Measurements from ENCODE around the gene TCF25. TPM values are rescaled to one million over a fixed set of nuclear protein-coding genes. Genes with fewer than 3 reads are reported as not detected.
"Not testable (repeated sequence)": the region's sequence is repeated elsewhere in the genome, so short reads cannot be mapped to it uniquely, and the experiment has no call there.

Gene TCF25, protein sequence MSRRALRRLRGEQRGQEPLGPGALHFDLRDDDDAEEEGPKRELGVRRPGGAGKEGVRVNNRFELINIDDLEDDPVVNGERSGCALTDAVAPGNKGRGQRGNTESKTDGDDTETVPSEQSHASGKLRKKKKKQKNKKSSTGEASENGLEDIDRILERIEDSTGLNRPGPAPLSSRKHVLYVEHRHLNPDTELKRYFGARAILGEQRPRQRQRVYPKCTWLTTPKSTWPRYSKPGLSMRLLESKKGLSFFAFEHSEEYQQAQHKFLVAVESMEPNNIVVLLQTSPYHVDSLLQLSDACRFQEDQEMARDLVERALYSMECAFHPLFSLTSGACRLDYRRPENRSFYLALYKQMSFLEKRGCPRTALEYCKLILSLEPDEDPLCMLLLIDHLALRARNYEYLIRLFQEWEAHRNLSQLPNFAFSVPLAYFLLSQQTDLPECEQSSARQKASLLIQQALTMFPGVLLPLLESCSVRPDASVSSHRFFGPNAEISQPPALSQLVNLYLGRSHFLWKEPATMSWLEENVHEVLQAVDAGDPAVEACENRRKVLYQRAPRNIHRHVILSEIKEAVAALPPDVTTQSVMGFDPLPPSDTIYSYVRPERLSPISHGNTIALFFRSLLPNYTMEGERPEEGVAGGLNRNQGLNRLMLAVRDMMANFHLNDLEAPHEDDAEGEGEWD
- 100 to 1,000 TPM; 167 to 192 TPM for total RNA-seq

- H3K4me3 Mint-ChIP-seq = peak within 1 kb of the TSS; percentile 85
- H3K27me3 Mint-ChIP-seq = no peaks in the 10 kb centered on the region
- CTCF ChIA-PET = interaction anchor here (0.6 to 5.2 kb wide), 11 partner anchors 9 to 657 kb away, joined by 3 to 38 read pairs (median 4); partner anchors contain the start of genes SPATA2L and TUBB3
- peak; percentile 86 for DNase-seq
- H3K9me3 Mint-ChIP-seq = peaks cover 8% of the 10 kb centered on the region
- H3K36me3 Mint-ChIP-seq (ENCODE audit: low read depth) = peaks cover 35% of the 10 kb centered on the region
- H3K4me1 Mint-ChIP-seq = peaks cover 17% of the 10 kb centered on the region
- H3K27ac Mint-ChIP-seq = peak within 1 kb of the TSS; percentile 98
- POLR2A ChIA-PET = interaction anchor here (0.6 to 3.1 kb wide), 40 partner anchors 9 to 1061 kb away, joined by 3 to 117 read pairs (median 4); partner anchors contain the start of genes CDK10, FANCA, MC1R and SPATA2L
These were observed at the start of gene TCF25 for GRCh38 chr16:89873109-89873971. TSS of gene TCF25 (plus strand) at chr16:89873592. CDS start at chr16:89873668, 76 bp downstream.

- CTCF ChIA-PET = interaction anchor here (0.6 to 0.8 kb wide), 2 partner anchors 123 to 153 kb away, joined by 3 read pairs; no protein-coding TSS in a partner anchor
- POLR2A ChIA-PET = interaction anchor here (1.3 kb wide), 1 partner anchor 50 kb away, joined by 4 read pairs; the partner anchor contains the start of gene TCF25
These were observed 49.6 kb upstream of the TCF25 start for GRCh38 chr16:89823824-89824148.

GRCh38 chr16:89826531-89827382 is 46.6 kb upstream of the TCF25 start:
- H3K4me1 Mint-ChIP-seq = peaks cover 9% of the 10 kb centered on the region
- POLR2A ChIA-PET = no interaction called here
- no peak for DNase-seq
- CTCF ChIA-PET = no interaction called here
- no peaks in the 10 kb centered on the region for H3K9me3 Mint-ChIP-seq
- no peak overlapping the region for H3K4me3 Mint-ChIP-seq
- peaks cover 14% of the 10 kb centered on the region for H3K27me3 Mint-ChIP-seq
- no peaks in the 10 kb centered on the region for H3K36me3 Mint-ChIP-seq (ENCODE audit: low read depth)
- H3K27ac Mint-ChIP-seq = no peak overlapping the region

More at GRCh38 chr16:89823824-89824148, 49.6 kb upstream of the TCF25 start:
- not testable (repeated sequence) for H3K36me3 Mint-ChIP-seq (ENCODE audit: low read depth); H3K27me3 Mint-ChIP-seq; DNase-seq; H3K9me3 Mint-ChIP-seq; H3K4me3 Mint-ChIP-seq; H3K27ac Mint-ChIP-seq
- H3K4me1 Mint-ChIP-seq = peaks cover 18% of the 10 kb centered on the region

DNA sequence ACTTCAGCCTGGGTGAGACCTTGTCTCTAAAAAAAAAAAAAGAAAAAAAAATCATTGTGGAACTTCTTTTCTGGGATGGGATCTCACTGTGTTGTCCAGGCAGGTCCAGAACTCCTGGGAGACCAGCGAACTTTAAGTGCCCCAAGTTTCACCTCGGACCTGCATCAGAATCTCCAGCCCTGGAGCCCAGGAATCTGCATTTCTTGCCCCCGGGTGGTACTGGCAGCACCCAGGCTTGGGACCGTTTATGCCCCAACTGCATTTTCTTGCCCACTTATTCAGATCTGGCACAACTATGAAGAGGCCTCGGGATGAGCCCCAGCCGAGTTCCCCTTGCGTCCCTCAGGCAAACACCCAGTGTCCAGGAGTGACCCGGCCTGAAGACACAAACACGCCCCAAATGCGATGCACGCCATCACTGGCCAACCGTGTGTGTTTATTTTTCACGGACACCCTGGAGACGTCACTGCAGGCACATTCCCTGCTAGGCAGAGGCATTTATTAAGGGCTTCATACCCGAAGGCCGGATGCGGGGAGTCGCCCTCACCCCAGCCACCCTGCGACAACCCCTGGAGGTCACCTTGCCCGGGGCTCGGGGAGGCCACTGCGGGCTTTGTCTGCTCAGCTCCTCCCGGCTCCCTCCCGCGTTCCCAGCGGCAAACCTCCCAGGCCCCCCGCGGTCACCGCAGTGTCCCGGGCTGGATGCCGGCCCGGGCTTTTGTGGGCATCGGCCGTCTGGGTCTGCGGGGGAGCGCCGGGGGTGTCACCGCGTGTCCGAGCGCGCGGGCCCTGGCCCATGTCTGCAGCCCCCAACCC is 45.8 kb upstream of the TCF25 start:
- CTCF ChIA-PET = no interaction called here
- no peak overlapping the region for H3K27ac Mint-ChIP-seq

DNA sequence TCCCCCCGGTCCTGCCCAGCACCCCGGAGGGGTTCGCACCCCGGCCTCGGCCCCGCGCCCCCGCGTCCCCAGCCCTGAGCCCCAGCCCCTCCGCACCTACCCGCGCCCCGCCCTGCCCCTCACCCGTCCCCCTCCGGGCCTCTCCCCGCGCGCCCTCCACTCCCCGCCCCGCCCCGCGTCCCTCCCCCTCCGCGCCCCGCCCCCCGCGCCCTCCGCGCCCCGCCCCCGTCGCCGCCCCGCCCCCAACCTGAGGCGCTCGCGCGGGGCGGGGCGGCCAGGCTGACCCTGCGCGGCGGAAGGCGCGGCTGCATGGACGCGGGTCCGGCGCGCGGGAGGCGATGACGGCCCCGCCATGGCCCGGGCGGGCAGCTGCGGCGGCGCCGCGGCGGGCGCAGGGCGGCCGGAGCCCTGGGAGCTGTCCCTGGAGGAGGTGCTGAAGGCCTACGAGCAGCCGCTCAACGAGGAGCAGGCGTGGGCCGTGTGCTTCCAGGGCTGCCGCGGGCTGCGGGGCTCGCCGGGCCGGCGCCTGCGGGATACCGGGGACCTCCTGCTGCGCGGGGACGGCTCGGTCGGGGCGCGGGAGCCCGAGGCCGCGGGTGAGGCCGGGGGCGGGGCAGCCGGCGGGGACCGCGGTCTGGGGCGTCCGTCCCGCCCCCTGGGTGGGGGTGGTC is 45.1 kb upstream of the TCF25 start, which contains the start of gene SPIRE2:
TSS of gene SPIRE2 (plus strand) at position 277 of the 671 bp plus-strand sequence. CDS start at position 353, 76 bp downstream.
- no peaks in the 10 kb centered on the region for H3K9me3 Mint-ChIP-seq
- ChIA-PET POLR2A (interaction anchor here (0.6 to 2.0 kb wide), 3 partner anchors 12 to 128 kb away, joined by 3 to 5 read pairs (median 3); partner anchors contain the start of gene FANCA), CTCF (no interaction called here)
- peak; percentile 77 for DNase-seq
- peak within 1 kb of the TSS; percentile 49 for H3K4me3 Mint-ChIP-seq
- peaks cover 21% of the 10 kb centered on the region for H3K27me3 Mint-ChIP-seq
- no peaks in the 10 kb centered on the region for H3K36me3 Mint-ChIP-seq (ENCODE audit: low read depth)
- no peak within 1 kb of the TSS for H3K27ac Mint-ChIP-seq
- H3K4me1 Mint-ChIP-seq = peaks cover 6% of the 10 kb centered on the region

More for the DNA sequence above, 45.8 kb upstream of the TCF25 start:
- H3K27me3 Mint-ChIP-seq = peaks cover 21% of the 10 kb centered on the region
- no peaks in the 10 kb centered on the region for H3K9me3 Mint-ChIP-seq
- POLR2A ChIA-PET = interaction anchor here (1.4 to 2.0 kb wide), 2 partner anchors 11 to 13 kb away, joined by 3 to 5 read pairs; partner anchors contain the start of gene FANCA
- H3K36me3 Mint-ChIP-seq (ENCODE audit: low read depth) = no peaks in the 10 kb centered on the region
- DNase-seq = no peak
- H3K4me1 Mint-ChIP-seq = peaks cover 6% of the 10 kb centered on the region
- peak overlapping the region; percentile 49 for H3K4me3 Mint-ChIP-seq

DNA sequence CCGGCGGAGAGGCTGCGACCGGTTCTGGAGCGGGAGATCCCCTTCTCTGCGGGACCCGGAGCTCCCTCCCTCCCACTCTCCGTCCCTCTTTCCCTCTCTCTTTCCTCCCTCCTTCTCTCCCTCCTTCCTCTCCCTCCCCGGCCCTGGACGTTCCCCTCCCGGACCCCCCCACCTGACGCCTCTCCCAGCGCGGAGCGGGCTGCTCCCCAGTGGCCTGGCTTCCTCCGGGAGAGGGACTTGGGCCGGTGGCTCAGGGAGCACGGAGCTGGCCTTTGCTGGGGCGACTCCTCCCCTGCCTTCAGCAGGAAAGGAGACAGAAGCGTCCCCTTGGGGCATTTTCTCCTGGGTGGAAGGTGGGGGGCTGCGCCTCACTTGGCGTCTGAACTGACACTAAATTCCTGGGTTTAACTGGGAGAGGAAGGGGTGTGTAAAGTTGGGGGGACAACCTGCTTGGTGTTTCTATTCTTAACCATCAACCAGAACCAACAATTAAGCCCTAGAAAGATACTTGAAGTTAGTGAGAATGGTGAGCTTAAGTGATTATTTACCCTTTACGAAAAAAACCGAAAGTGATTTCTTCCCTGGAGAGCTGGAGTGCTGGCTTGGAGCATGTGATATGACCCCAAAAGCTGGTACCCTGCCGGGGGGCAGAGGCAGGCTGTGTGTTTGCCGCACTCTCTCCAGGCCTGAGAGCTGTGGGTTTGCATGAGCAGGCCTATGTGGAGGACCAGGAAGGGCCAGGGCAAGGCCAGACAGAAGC is 44.3 kb upstream of the TCF25 start:
- ChIA-PET POLR2A (interaction anchor here (0.6 to 2.0 kb wide), 5 partner anchors 11 to 476 kb away, joined by 3 to 5 read pairs (median 3); partner anchors contain the start of gene FANCA), CTCF (interaction anchor here (0.6 kb wide), 1 partner anchor 112 kb away, joined by 4 read pairs; no protein-coding TSS in a partner anchor)
- Mint-ChIP-seq H3K27me3 (peaks cover 21% of the 10 kb centered on the region), H3K9me3 (no peaks in the 10 kb centered on the region), H3K36me3 (ENCODE audit: low read depth) (no peaks in the 10 kb centered on the region), H3K4me3 (peak overlapping the region; percentile 44), H3K27ac (no peak overlapping the region), H3K4me1 (peaks cover 6% of the 10 kb centered on the region)
- DNase-seq = no peak

DNA sequence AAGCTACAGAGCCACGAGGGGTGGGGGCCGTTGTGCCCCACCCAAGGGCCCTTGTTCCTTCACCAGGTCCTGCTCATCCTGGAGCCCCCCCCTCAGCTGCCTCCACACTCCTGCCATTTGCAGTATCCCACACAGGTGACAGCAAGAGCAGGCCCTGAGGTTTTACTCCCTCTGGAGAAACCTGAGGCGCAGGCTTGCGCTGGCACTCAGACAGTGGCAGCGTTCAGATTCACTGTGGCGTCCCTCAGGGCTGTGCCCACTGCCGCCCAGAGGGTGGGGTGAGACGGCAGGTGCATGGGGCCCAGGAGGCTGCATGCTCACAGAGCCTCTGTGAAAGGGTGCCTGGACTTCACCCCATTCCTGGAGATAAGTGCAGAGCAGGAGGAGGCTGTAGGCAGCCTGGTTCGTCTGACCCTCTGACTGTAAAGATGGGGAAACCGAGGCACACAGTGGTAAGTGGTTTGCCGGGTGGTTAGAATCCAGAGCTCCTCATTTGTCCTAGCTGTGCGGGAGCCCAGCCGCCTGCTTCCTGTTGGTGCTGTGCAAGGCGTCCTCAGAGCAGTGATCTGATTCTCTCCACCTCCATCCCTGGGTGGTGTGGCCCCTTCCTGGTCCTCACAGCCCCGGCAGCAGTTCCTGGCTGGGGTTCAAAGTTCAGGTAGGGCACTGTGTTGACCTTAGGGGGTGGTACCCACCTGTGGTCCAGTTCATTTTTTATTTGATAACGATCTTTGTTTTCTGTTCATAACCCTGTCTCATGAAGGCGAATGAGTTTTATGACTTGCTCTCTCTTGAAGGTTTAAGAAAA is 43.6 kb upstream of the TCF25 start:
- DNase-seq = no peak
- Mint-ChIP-seq H3K9me3 (peaks cover 2% of the 10 kb centered on the region), H3K27me3 (peaks cover 21% of the 10 kb centered on the region), H3K4me1 (peaks cover 6% of the 10 kb centered on the region), H3K27ac (no peak overlapping the region), H3K36me3 (ENCODE audit: low read depth) (no peaks in the 10 kb centered on the region), H3K4me3 (no peak overlapping the region)
- POLR2A ChIA-PET = interaction anchor here (0.6 to 2.0 kb wide), 3 partner anchors 11 to 476 kb away, joined by 3 to 5 read pairs (median 3); no protein-coding TSS in a partner anchor
- CTCF ChIA-PET = interaction anchor here (0.6 kb wide), 1 partner anchor 111 kb away, joined by 4 read pairs; no protein-coding TSS in a partner anchor

- Mint-ChIP-seq H3K36me3 (ENCODE audit: low read depth) (peaks cover 7% of the 10 kb centered on the region), H3K27ac (no peak overlapping the region), H3K9me3 (peaks cover 6% of the 10 kb centered on the region), H3K4me3 (no peak overlapping the region), H3K4me1 (peaks cover 6% of the 10 kb centered on the region), H3K27me3 (peaks cover 23% of the 10 kb centered on the region)
- DNase-seq = no peak
- ChIA-PET CTCF (interaction anchor here (0.6 kb wide), 1 partner anchor 10 kb away, joined by 3 read pairs; no protein-coding TSS in a partner anchor), POLR2A (no interaction called here)
These were observed 41.5 kb upstream of the TCF25 start for GRCh38 chr16:89831810-89832328.

DNA sequence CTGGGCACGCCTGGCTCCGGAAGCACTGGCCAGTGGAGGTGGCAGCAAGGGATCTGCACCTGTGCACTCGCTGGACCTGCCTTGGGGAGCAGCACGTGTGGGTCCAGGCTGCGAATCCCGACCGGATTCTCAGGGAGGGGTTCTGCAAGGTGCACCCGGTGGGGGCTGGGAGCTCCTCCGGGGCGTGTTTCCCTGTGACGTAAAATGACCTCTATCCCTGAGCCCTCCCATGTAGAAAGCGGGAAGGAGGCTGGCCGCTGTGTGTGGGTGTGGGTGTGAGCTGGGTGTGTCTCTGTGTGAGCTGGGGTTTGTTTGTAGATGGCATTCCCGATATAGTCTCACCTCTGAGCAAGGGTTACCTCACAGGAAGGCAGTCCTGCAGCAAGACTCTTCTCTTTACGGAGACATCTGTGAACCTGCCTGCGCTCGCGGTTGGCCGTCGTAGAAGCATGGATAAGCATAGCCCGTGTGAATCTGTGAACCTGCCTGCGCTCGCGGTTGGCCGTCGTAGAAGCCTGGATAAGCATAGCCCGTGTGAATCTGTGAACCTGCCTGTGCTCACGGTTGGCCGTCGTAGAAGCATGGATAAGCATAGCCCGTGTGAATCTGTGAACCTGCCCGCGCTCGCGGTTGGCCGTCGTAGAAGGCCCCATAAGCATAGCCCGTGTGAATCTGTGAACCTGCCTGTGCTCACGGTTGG is 39.6 kb upstream of the TCF25 start:
- DNase-seq; H3K9me3 Mint-ChIP-seq; H3K27ac Mint-ChIP-seq; H3K36me3 Mint-ChIP-seq (ENCODE audit: low read depth); POLR2A ChIA-PET; H3K4me3 Mint-ChIP-seq; CTCF ChIA-PET: not testable (repeated sequence)
- H3K27me3 Mint-ChIP-seq = peaks cover 20% of the 10 kb centered on the region
- peaks cover 19% of the 10 kb centered on the region for H3K4me1 Mint-ChIP-seq
